GM23248 (cell line): ENCODE data around the gene KAZN.

Source experiments
- EZH2 ChIP-seq: fragments of 200-600 bp; sonication (generic); IDR thresholded peaks from 2 replicates; pipeline ENCODE4 v1.6.1; 2018; ENCODE audit warnings: antibody characterized with exemption, mild to moderate bottlenecking; ENCODE audit not compliant: insufficient read depth, poor library complexity, severe bottlenecking
- EZH2phosphoT487 ChIP-seq: fragments of 200-600 bp; sonication (generic); IDR thresholded peaks from 2 replicates; pipeline ENCODE4 v1.6.1; 2018; ENCODE audit warnings: antibody characterized with exemption, moderate library complexity, mild to moderate bottlenecking, low read depth; ENCODE audit not compliant: insufficient read depth

- no peak for TF ChIP-seq EZH2
- no peak for TF ChIP-seq EZH2phosphoT487
These were observed 383.5 kb downstream of the KAZN start for GRCh38 chr1:14982029-14982428.
